Measurements from ENCODE around the gene SHISAL2A. TPM values are rescaled to one million over a fixed set of nuclear protein-coding genes. Genes with fewer than 3 reads are reported as not detected.

Gene SHISAL2A
- total RNA-seq, 4 donors from 2014 or later: not detected

DNA sequence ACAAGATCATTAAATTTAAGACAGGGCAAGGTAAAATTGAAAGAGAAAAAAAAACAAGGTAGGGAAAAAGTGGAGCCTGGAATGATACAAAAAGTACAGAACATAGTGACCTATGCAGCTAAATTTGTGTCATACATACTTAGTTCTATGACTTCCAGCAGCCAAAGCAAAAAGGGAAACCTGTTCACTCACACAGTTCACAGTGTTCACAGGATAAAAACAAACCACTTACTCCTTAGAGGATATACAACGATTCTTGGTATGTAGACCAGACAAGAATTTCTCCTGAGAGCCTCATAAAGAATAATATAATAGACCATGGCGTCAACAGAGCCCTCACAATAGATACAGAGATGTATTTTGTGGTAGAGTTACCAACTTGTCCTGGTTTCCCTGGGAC, 37.6 kb downstream of the SHISAL2A start:
- no peak overlapping the region for H3K27ac ChIP-seq
- TF ChIP-seq, protein P1, sequence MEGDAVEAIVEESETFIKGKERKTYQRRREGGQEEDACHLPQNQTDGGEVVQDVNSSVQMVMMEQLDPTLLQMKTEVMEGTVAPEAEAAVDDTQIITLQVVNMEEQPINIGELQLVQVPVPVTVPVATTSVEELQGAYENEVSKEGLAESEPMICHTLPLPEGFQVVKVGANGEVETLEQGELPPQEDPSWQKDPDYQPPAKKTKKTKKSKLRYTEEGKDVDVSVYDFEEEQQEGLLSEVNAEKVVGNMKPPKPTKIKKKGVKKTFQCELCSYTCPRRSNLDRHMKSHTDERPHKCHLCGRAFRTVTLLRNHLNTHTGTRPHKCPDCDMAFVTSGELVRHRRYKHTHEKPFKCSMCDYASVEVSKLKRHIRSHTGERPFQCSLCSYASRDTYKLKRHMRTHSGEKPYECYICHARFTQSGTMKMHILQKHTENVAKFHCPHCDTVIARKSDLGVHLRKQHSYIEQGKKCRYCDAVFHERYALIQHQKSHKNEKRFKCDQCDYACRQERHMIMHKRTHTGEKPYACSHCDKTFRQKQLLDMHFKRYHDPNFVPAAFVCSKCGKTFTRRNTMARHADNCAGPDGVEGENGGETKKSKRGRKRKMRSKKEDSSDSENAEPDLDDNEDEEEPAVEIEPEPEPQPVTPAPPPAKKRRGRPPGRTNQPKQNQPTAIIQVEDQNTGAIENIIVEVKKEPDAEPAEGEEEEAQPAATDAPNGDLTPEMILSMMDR (IDR thresholded peaks at IDR 0.05): no peak
- TF ChIP-seq EP300 (IDR thresholded peaks at IDR 0.05) (no peak), POLR2A (IDR thresholded peaks at IDR 0.05) (no peak), POLR2AphosphoS5 (IDR thresholded peaks at IDR 0.05) (no peak)
- H3K4me3 ChIP-seq: no peak overlapping the region
- H3K9me3 ChIP-seq: no peaks in the 10 kb centered on the region
- WGBS: 81% methylated on average over 2 of the region's 2 CpGs
- H3K4me1 ChIP-seq: no peaks in the 10 kb centered on the region
- H3K36me3 ChIP-seq: no peaks in the 10 kb centered on the region
- no peaks in the 10 kb centered on the region for H3K27me3 ChIP-seq
- DNase-seq (ENCODE audit: low spot score in 2 of 2): no peak

DNA sequence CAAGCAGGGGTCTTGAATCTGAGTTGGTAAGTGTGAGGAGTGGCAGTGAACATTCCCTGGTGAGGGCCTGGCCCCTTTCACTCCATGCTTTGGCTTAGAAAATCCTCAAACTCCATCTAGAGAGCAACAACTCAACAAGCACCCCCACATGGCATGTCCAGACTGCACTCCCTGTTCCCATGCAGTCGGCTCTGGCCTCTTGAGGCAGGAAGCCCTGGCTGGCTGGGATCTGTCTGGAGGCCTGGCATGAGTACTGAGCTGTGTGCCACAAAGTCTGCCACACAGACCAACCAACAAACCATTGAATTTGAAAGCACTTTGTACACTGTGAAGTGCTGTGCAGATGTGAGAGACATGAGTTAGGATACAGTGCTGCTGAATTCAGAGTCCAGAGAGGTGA, 40.0 kb downstream of the SHISAL2A start:
- no peaks in the 10 kb centered on the region for H3K4me1 ChIP-seq
- H3K36me3 ChIP-seq: no peaks in the 10 kb centered on the region
- WGBS: 14% methylated on average over 1 of the region's 1 CpG
- TF ChIP-seq POLR2AphosphoS5 (IDR thresholded peaks at IDR 0.05): no peak
- TF ChIP-seq, protein P1 (IDR thresholded peaks at IDR 0.05): no peak
- TF ChIP-seq POLR2A (IDR thresholded peaks at IDR 0.05): no peak
- no peak for TF ChIP-seq EP300 (IDR thresholded peaks at IDR 0.05)
- DNase-seq (ENCODE audit: low spot score in 2 of 2): no peak
- H3K27me3 ChIP-seq: no peaks in the 10 kb centered on the region
- no peak overlapping the region for H3K27ac ChIP-seq
- H3K4me3 ChIP-seq: no peak overlapping the region
- no peaks in the 10 kb centered on the region for H3K9me3 ChIP-seq

DNA sequence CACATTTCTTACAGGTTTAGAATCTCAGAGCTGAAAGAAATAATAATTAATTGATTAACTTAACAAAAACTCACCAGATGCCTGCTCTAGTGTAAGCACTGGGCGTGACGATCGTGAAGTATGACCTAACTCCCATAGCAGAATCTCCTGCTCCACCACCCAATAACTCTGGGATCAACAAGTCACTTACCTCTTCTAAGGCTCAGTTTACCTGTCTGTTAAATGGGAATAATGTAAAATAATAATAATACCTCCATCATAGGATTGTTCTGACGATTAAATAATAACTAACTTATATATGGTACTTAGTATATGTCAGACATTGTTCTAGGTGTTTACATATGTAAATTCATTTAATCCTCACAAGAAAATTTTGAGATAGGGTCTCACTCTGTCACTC, 40.5 kb downstream of the SHISAL2A start:
- Histone ChIP-seq H3K27me3 (no peaks in the 10 kb centered on the region), H3K4me3 (no peak overlapping the region), H3K36me3 (no peaks in the 10 kb centered on the region), H3K27ac (no peak overlapping the region), H3K4me1 (no peaks in the 10 kb centered on the region), H3K9me3 (no peaks in the 10 kb centered on the region)
- WGBS: 96% methylated on average over 4 of the region's 4 CpGs
- TF ChIP-seq POLR2A (IDR thresholded peaks at IDR 0.05) (no peak), POLR2AphosphoS5 (IDR thresholded peaks at IDR 0.05) (no peak), EP300 (IDR thresholded peaks at IDR 0.05) (no peak)
- TF ChIP-seq, protein P1 (IDR thresholded peaks at IDR 0.05): no peak
- no peak for DNase-seq (ENCODE audit: low spot score in 2 of 2)

DNA sequence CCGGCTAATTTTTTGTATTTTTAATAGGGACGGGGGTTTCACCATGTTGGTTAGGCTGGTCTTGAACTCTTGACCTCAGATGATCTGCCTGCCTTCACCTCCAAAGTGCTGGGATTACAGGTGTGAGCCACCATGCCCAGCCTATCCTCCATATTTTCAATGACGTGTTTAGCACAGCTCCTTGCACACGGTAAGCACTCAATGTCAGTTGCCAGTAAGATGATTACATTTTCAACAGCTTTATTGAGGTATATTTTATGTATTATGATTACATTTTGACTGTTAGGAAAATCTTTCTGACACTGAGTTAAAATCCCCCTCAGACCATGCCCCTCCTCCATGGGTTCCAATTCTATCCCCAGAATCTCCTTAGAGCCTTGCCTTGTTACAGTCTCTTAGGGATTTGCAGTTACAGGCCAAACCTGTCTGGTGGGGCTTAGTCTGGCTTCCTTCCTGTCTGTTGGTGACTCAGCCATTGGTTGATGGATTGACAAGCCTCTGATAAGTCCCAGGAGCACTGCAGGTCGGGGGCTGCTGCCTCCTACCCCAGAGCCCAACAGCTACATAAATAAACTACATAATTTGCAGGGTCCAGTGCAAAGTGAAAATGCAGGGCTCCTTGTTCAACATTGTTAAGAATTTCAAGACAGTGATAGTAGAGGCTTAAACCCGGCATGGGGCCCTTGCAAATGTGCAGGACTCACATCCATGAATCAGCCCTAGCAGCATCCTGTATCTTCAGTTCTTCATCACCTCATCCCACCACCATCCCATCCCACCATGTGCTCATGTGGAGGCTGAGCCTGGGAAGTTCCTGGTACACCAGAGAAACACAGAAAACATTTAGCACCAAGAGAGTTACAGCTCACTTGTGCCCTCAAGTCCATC, 41.8 kb downstream of the SHISAL2A start:
- Histone ChIP-seq H3K27ac (no peak overlapping the region), H3K36me3 (no peaks in the 10 kb centered on the region), H3K4me3 (no peak overlapping the region), H3K9me3 (no peaks in the 10 kb centered on the region), H3K4me1 (no peaks in the 10 kb centered on the region), H3K27me3 (no peaks in the 10 kb centered on the region)
- 74% methylated on average over 6 of the region's 6 CpGs for WGBS
- DNase-seq (ENCODE audit: low spot score in 2 of 2): no peak
- TF ChIP-seq POLR2A (IDR thresholded peaks at IDR 0.05) (no peak), EP300 (IDR thresholded peaks at IDR 0.05) (no peak), POLR2AphosphoS5 (IDR thresholded peaks at IDR 0.05) (no peak)
- TF ChIP-seq, protein P1 (IDR thresholded peaks at IDR 0.05): no peak

DNA sequence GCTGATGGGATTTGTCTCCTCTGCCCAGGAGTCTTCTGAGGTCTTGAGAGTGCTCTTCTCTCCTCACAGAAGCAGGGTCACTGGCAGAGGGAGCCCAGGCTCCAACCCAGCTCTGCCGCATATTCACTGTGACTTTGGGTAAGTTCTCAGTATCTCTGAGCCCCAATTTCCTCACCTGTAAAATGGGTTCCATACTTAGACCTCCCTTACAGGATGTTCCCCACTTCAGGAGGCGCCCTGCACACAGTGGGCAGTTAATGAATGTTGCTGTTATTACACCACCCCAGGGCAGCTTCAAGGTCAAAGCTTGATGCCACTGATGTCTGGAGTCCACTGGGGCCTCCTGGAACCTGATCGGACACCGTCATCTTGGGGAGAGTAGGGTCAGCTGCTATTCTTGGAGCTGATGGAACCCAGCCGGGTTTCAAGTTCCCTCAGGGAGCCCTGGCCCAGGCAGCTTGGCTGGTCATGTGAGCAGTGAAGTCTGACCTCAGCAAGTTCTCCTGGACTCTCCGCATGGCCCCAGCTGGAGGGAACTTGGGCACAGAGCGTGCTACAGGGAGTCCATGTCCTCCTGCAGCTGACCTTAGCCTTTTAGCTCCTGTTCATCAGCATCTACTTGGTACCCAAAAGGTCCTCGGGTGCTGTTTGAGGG, 43.4 kb downstream of the SHISAL2A start:
- DNase-seq (ENCODE audit: low spot score in 2 of 2): no peak
- 85% methylated on average over 6 of the region's 8 CpGs for WGBS
- Histone ChIP-seq H3K27ac (no peak overlapping the region), H3K4me1 (no peaks in the 10 kb centered on the region), H3K9me3 (no peaks in the 10 kb centered on the region), H3K36me3 (no peaks in the 10 kb centered on the region), H3K4me3 (no peak overlapping the region), H3K27me3 (no peaks in the 10 kb centered on the region)
- TF ChIP-seq EP300 (IDR thresholded peaks at IDR 0.05) (no peak), POLR2A (IDR thresholded peaks at IDR 0.05) (no peak), POLR2AphosphoS5 (IDR thresholded peaks at IDR 0.05) (no peak)
- TF ChIP-seq, protein P1 (IDR thresholded peaks at IDR 0.05): no peak

Measured in suprapubic skin (tissue), 4 donors.